SK-N-MC (cell line): ENCODE data around the gene SBF2.
"Not testable (repeated sequence)": the region's sequence is repeated elsewhere in the genome, so short reads cannot be mapped to it uniquely, and the experiment has no call there.

Experiments
- DNase-seq: peaks from one replicate; pipeline ENCODE4 v3.0.0-alpha.2; 2011; ENCODE audit warnings: low read depth, low spot score
- H3K27ac ChIP-seq: fragments of 200-600 bp; sonication (generic); 2 replicates; pipeline ENCODE4 v1.5.1; 2016; ENCODE audit warnings: mixed run types
- H3K36me3 ChIP-seq: fragments of 200-600 bp; sonication (generic); 2 replicates; pipeline ENCODE4 v1.6.1; 2017; ENCODE audit warnings: antibody characterized with exemption, low read length, mixed read lengths; ENCODE audit not compliant: insufficient read depth
- H3K4me3 ChIP-seq: fragments of 200-600 bp; sonication (generic); 2 replicates; pipeline ENCODE4 v1.5.1; 2016
- H3K9ac ChIP-seq: fragments of 200-600 bp; sonication (generic); 2 replicates; pipeline ENCODE4 v1.8.0; 2017; ENCODE audit warnings: mixed run types, mixed read lengths; ENCODE audit not compliant: insufficient read length
- H3K9me3 ChIP-seq: fragments of 200-600 bp; sonication (generic); 2 replicates; pipeline ENCODE4 v1.6.1; 2017; ENCODE audit warnings: low read depth, mild to moderate bottlenecking, antibody characterized with exemption, low read length, moderate library complexity, mixed read lengths
- EZH2 ChIP-seq: fragments of 200-600 bp; sonication (generic); IDR thresholded peaks from one replicate; pipeline ENCODE4 v1.6.1; 2017; ENCODE audit warnings: antibody characterized with exemption
- FOXP2 ChIP-seq: optimal IDR thresholded peaks from 2 replicates; pipeline ENCODE3; 2011; ENCODE audit warnings: mild to moderate bottlenecking, moderate library complexity; ENCODE audit not compliant: insufficient read depth; ENCODE audit errors: extremely low read length, control extremely low read depth
- POLR2AphosphoS5 ChIP-seq: IDR thresholded peaks from 2 replicates; pipeline ENCODE4 v1.6.1; 2012; ENCODE audit warnings: mild to moderate bottlenecking, low read depth, low read length, borderline replicate concordance

The SBF2 gene

DNA sequence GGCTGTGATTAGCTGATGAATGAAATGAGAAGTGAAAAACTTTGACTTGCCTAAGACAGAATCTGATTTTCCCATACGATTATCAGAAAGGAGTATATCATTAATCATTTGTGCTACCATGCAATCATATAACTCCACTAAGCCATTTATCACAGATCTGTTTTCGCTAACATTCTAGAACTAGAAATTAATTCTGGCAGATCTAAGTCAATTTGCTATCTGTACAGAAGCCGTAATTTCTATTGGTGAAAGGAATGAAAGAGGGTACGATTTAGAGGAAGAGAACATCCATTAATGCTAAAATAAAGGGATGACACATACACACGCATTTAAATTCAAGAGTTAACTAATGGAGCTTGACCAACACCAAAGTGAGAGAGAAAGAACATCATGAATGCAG lies 201.6 kb downstream of the SBF2 start:
- Histone ChIP-seq H3K36me3 (peaks cover 4% of the 10 kb centered on the region; the same call in 1 of the 2 replicates), H3K27ac (0 out of 2 replicates have a peak overlapping the region, but pooled peaks have one; percentile 82), H3K9ac (no peak overlapping the region), H3K9me3 (no peaks in the 10 kb centered on the region), H3K4me3 (no peak overlapping the region)
- DNase-seq: no peak
- no peak for TF ChIP-seq EZH2
- TF ChIP-seq FOXP2: no peak
- TF ChIP-seq POLR2AphosphoS5: no peak

DNA sequence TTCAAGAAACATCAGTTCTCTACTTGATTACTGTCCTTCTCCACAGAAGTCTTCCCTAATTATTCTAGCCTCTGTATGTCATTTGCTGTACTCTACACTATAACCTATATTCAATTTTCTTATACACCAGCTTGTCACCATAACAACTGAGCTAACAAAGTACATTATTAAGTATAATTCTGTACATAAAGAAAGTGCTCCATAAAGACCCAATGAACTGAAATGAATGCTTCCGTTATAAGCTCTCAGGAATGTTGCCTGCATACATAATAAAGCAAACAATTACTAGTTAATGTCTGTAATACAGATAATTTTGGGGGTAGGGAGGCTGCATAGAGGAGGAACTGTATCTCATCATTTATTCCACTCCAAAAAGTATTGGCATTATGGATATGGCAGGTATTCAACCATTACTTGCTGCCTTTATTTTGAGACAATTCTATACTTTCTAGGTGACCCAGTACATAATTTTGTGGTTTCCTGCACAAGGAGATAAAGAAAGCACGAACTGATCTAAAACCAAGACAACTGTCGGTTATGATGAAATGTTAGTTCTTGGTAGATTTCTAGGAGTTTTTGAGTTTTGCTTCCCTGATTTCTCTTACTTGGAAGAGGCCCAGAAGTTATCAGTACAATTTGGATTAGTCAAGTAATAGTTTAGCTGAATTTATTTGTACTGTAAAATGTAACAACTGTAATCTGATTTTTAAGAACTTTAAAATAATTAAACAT lies 202.5 kb downstream of the SBF2 start:
- peak; percentile 68 for DNase-seq

GRCh38 chr11:10087923-10088225 lies 206.1 kb downstream of the SBF2 start:
- not testable (repeated sequence) for H3K9ac ChIP-seq, H3K4me3 ChIP-seq, H3K27ac ChIP-seq, DNase-seq, H3K36me3 ChIP-seq, H3K9me3 ChIP-seq

More for the DNA sequence above, 202.5 kb downstream of the SBF2 start:
- H3K9me3 ChIP-seq: no peaks in the 10 kb centered on the region
- H3K27ac ChIP-seq: peak overlapping the region; percentile 82
- peak overlapping the region; percentile 54 for H3K9ac ChIP-seq
- TF ChIP-seq POLR2AphosphoS5 (no peak), FOXP2 (no peak), EZH2 (no peak)
- H3K4me3 ChIP-seq: peak overlapping the region; percentile 62
- peaks cover 4% of the 10 kb centered on the region; the same call in 1 of the 2 replicates for H3K36me3 ChIP-seq

GRCh38 chr11:10087186-10087922 lies 206.7 kb downstream of the SBF2 start:
- Histone ChIP-seq H3K9me3 (no peaks in the 10 kb centered on the region), H3K36me3 (peaks cover 4% of the 10 kb centered on the region; the same call in 1 of the 2 replicates), H3K9ac (no peak overlapping the region), H3K27ac (no peak overlapping the region), H3K4me3 (no peak overlapping the region)
- DNase-seq: no peak
- no peak for TF ChIP-seq POLR2AphosphoS5
- TF ChIP-seq FOXP2: no peak
- no peak for TF ChIP-seq EZH2

DNA sequence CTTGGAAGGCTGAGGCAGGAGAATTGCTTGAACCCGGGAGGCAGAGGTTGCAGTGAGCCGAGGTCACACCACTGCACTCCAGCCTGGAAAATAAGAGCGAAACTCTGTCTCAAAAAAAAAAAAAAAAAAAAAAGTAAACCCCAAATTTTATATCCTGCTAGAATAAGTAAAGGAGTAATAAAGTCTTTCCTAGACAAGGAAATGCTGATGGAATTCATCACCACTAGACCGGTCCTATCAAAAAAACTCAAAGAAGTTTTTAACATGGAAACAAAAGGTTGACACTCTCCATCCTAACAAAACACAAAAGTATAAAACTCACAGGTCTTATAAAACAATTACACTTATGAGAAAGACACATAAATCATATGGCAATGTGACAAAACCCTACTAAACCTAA lies 213.9 kb downstream of the SBF2 start:
- Histone ChIP-seq H3K36me3 (no peaks in the 10 kb centered on the region), H3K9ac (no peak overlapping the region), H3K27ac (no peak overlapping the region), H3K9me3 (no peaks in the 10 kb centered on the region; the same call in none of the 2 replicates), H3K4me3 (no peak overlapping the region)
- no peak for TF ChIP-seq EZH2
- DNase-seq: no peak

GRCh38 chr11:10076458-10077141 lies 217.4 kb downstream of the SBF2 start:
- Histone ChIP-seq H3K9ac (no peak overlapping the region), H3K9me3 (no peaks in the 10 kb centered on the region; the same call in none of the 2 replicates), H3K4me3 (no peak overlapping the region), H3K27ac (no peak overlapping the region), H3K36me3 (no peaks in the 10 kb centered on the region)
- no peak for DNase-seq
- TF ChIP-seq EZH2 (no peak), FOXP2 (no peak), POLR2AphosphoS5 (no peak)

- H3K27ac ChIP-seq: no peak overlapping the region
- no peaks in the 10 kb centered on the region for H3K36me3 ChIP-seq
- DNase-seq: no peak
- TF ChIP-seq POLR2AphosphoS5: no peak
- no peak for TF ChIP-seq EZH2
- TF ChIP-seq FOXP2: no peak
- H3K4me3 ChIP-seq: no peak overlapping the region
- H3K9me3 ChIP-seq: no peaks in the 10 kb centered on the region; the same call in 1 of the 2 replicates
- H3K9ac ChIP-seq: no peak overlapping the region
Observed at GRCh38 chr11:10075141-10075540, 218.9 kb downstream of the SBF2 start.

- Histone ChIP-seq H3K36me3 (no peaks in the 10 kb centered on the region), H3K9ac (no peak overlapping the region), H3K4me3 (no peak overlapping the region), H3K9me3 (no peaks in the 10 kb centered on the region; the same call in 1 of the 2 replicates), H3K27ac (no peak overlapping the region)
- DNase-seq: no peak
- no peak for TF ChIP-seq POLR2AphosphoS5
- TF ChIP-seq EZH2: no peak
- TF ChIP-seq FOXP2: no peak
Observed at GRCh38 chr11:10072841-10073240, 221.2 kb downstream of the SBF2 start.
